SU-DHL-6 (cell line): Measurements from ENCODE around the gene IKBKG.
"Not testable (repeated sequence)": the region's sequence is repeated elsewhere in the genome, so short reads cannot be mapped to it uniquely, and the experiment has no call there.

Experiments used
- EZH2phosphoT487 ChIP-seq: fragments of 200-600 bp; sonication (generic), shearing (Covaris generic); conservative IDR thresholded peaks from 2 replicates; pipeline ENCODE4 v1.6.1; 2018; ENCODE audit warnings: mild to moderate bottlenecking, antibody characterized with exemption, low read length, moderate library complexity, mixed read lengths
- TF ChIP-seq, protein P1 (sequence below): fragments of 200-600 bp; sonication (generic); IDR thresholded peaks from one replicate; pipeline ENCODE4 v1.5.1; 2017; ENCODE audit warnings: antibody characterized with exemption, mild to moderate bottlenecking, low read length, moderate library complexity; ENCODE audit not compliant: insufficient read depth, poor library complexity, severe bottlenecking

DNA sequence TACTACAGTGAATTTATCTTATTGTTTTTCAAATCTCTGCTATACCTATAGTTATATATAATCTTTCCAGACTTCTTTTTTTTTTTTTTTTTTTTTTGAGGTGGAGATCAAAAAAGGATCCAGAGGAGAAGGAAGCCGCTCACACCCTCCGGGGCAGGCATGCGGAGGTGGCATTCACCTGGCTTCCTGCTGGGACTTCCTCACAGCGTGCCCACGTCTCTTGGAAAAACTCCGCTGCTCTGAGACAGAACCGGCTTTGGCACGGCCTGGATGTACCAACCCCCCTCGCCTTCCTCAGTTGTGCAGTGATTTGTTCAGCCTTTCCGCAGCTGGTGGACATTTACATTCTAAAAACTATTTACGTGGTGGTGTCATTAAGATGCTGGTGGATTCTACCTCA lies 60.6 kb downstream of the IKBKG start:
- TF ChIP-seq, protein P1, sequence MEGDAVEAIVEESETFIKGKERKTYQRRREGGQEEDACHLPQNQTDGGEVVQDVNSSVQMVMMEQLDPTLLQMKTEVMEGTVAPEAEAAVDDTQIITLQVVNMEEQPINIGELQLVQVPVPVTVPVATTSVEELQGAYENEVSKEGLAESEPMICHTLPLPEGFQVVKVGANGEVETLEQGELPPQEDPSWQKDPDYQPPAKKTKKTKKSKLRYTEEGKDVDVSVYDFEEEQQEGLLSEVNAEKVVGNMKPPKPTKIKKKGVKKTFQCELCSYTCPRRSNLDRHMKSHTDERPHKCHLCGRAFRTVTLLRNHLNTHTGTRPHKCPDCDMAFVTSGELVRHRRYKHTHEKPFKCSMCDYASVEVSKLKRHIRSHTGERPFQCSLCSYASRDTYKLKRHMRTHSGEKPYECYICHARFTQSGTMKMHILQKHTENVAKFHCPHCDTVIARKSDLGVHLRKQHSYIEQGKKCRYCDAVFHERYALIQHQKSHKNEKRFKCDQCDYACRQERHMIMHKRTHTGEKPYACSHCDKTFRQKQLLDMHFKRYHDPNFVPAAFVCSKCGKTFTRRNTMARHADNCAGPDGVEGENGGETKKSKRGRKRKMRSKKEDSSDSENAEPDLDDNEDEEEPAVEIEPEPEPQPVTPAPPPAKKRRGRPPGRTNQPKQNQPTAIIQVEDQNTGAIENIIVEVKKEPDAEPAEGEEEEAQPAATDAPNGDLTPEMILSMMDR, result not testable (repeated sequence)
- TF ChIP-seq EZH2phosphoT487, result not testable (repeated sequence)
